ENCODE measurements around the gene C1orf210.

The C1orf210 gene

DNA sequence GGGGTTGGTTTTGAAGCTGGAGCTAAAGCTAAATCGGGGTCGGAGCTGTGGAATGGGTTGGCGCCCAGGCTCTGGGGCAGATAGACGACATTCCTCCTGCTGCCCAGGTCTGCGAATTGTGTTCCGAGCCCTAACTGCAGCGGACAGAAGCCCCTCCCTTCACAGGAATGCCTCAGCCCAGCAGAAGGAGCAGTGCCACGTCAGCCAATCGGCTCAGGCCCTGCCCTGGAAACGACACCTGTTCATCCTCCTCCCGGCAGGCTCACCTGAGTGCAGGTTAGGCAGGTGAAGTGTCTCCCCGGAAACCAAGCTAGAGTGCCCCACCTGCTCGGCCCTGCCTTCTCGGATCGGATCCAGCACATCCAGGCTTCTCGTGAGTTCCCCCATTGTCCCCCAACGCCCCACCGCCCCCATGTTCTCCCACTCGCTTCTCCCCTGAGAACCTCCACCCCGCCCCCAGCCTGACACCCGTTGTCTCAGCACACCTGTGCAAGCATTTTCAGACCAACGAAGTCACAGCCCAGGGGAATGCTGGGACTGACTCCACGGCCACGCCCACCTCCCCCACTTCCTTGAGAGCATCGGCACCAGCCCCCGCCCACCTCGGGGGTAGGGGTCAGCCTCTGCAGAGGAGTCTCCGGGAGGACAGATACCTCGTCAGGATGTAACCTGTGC, 14.8 kb downstream of the C1orf210 start (continued):
- TF ChIP-seq, protein P1, sequence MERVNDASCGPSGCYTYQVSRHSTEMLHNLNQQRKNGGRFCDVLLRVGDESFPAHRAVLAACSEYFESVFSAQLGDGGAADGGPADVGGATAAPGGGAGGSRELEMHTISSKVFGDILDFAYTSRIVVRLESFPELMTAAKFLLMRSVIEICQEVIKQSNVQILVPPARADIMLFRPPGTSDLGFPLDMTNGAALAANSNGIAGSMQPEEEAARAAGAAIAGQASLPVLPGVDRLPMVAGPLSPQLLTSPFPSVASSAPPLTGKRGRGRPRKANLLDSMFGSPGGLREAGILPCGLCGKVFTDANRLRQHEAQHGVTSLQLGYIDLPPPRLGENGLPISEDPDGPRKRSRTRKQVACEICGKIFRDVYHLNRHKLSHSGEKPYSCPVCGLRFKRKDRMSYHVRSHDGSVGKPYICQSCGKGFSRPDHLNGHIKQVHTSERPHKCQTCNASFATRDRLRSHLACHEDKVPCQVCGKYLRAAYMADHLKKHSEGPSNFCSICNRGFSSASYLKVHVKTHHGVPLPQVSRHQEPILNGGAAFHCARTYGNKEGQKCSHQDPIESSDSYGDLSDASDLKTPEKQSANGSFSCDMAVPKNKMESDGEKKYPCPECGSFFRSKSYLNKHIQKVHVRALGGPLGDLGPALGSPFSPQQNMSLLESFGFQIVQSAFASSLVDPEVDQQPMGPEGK (CRISPR knock-in tag; IDR thresholded peaks at IDR 0.05; ENCODE audit: borderline replicate concordance) = no peak
- TF ChIP-seq ZFP30 (CRISPR knock-in tag; IDR thresholded peaks at IDR 0.05) = no peak
- TF ChIP-seq POU6F1 (CRISPR knock-in tag; IDR thresholded peaks at IDR 0.05; ENCODE audit: borderline replicate concordance, low read depth) = no peak
- TF ChIP-seq ESRRG (CRISPR knock-in tag; IDR thresholded peaks at IDR 0.05) = no peak
- no peak for TF ChIP-seq CSDC2 (CRISPR knock-in tag; IDR thresholded peaks at IDR 0.05)

DNA sequence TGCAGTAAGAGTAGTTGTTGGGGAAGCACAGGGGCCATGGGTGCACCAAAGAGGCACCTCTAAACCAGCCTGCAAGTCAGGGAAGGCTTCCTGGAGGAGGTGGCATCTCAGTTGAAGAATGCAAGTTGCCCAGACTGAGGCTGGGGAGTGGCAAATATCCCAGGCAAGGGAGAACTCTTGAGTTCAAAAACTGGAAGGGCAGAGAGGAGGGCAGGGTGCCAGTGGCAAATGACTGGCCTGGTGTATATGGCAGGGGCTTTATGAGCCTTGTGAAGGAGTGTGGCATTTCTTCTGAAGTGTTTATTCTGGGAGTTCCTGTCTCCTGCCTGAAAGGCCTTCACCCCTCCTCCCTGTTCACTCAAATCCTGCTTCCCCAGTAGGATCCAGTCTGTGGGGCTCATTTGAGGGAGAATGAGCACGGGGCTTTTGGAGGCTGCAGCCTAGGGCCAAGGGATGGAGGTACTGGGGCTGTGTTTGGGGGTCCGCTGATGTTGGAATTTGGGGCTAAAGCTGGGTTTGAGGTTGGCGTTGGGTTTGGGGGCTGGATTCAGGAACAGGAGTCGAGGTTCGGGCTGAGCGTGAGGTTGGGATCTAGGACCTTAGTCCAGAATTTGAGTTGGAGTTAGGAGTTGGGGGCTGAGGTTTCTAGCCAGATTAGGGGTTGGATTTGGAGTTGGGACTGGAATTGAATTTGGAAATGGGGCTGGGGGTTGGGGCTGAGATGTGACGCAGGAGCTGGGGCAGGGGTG, 15.6 kb downstream of the C1orf210 start, which contains the start of gene TMEM125:
Gene TMEM125, plus strand, starts transcription at position 357 of the 749 bp plus-strand sequence. CDS start 2,740 bp downstream, outside the sequence.
- TF ChIP-seq TSHZ2 (CRISPR knock-in tag; IDR thresholded peaks at IDR 0.05) (no peak), ZFP3 (CRISPR knock-in tag; IDR thresholded peaks at IDR 0.05) (no peak), CSDC2 (CRISPR knock-in tag; IDR thresholded peaks at IDR 0.05) (no peak), ZFP30 (CRISPR knock-in tag; IDR thresholded peaks at IDR 0.05) (no peak), OSR1 (CRISPR knock-in tag; IDR thresholded peaks at IDR 0.05) (no peak)
- ATAC-seq = no peak

DNA sequence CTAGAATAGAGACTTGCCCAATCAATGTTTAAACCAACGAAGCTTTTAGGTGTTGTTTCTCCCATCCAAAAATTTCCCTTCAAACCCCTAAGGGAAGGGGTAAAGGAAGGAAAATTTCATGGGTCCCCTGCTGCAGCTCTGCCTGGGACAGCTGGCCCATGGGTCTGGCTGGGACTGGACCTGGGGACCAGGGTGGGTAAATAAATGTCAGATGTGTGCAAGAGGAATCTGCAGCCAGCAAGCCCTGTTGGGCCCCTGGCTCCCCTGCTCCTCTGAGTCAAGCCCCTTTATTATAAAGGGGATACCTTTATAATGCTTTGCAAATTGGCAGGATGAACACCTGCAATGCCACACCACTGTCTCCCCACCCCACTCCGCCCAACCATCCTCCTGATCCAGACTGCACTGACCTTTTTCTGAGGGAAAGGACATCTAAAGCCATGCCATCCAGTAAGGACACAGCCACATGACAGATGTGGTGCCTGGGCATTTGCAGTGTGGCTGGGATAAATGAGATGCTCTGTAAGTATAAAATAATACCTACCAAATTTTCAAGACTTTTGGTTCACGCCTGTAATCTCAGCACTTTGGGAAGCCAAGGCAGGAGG, 17.5 kb downstream of the C1orf210 start:
- no peak for ATAC-seq
- no peak for TF ChIP-seq TCF4 (CRISPR knock-in tag; IDR thresholded peaks at IDR 0.05; ENCODE audit: borderline replicate concordance)

- peak; percentile 56 for ATAC-seq
- TF ChIP-seq ISL1 (CRISPR knock-in tag; IDR thresholded peaks at IDR 0.05) = no peak
- TF ChIP-seq RARB (CRISPR knock-in tag; IDR thresholded peaks at IDR 0.05) = no peak
- TF ChIP-seq, protein P2, sequence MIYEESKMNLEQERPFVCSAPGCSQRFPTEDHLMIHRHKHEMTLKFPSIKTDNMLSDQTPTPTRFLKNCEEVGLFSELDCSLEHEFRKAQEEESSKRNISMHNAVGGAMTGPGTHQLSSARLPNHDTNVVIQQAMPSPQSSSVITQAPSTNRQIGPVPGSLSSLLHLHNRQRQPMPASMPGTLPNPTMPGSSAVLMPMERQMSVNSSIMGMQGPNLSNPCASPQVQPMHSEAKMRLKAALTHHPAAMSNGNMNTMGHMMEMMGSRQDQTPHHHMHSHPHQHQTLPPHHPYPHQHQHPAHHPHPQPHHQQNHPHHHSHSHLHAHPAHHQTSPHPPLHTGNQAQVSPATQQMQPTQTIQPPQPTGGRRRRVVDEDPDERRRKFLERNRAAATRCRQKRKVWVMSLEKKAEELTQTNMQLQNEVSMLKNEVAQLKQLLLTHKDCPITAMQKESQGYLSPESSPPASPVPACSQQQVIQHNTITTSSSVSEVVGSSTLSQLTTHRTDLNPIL (CRISPR knock-in tag; IDR thresholded peaks at IDR 0.05; ENCODE audit: low read depth) = no peak
- no peak for TF ChIP-seq ZFP3 (CRISPR knock-in tag; IDR thresholded peaks at IDR 0.05)
- TF ChIP-seq BACH2 (CRISPR knock-in tag; IDR thresholded peaks at IDR 0.05; ENCODE audit: borderline replicate concordance) = no peak
- no peak for TF ChIP-seq ARNTL (CRISPR knock-in tag; IDR thresholded peaks at IDR 0.05; ENCODE audit: borderline replicate concordance, low read depth)
- TF ChIP-seq, protein P1 (CRISPR knock-in tag; IDR thresholded peaks at IDR 0.05; ENCODE audit: borderline replicate concordance) = no peak
- TF ChIP-seq POU6F1 (CRISPR knock-in tag; IDR thresholded peaks at IDR 0.05; ENCODE audit: borderline replicate concordance, low read depth) = no peak
- TF ChIP-seq SNAI2 (CRISPR knock-in tag; IDR thresholded peaks at IDR 0.05) = no peak
- TF ChIP-seq OSR1 (CRISPR knock-in tag; IDR thresholded peaks at IDR 0.05) = no peak
- TF ChIP-seq ZFP30 (CRISPR knock-in tag; IDR thresholded peaks at IDR 0.05) = no peak
- TF ChIP-seq CSRNP3 (CRISPR knock-in tag; IDR thresholded peaks at IDR 0.05) = no peak
Measured at GRCh38 chr1:43267291-43267805, 18.0 kb downstream of the C1orf210 start.
